ENCODE measurements around the gene RTN4.
"Not testable (repeated sequence)": the region's sequence is repeated elsewhere in the genome, so short reads cannot be mapped to it uniquely, and the experiment has no call there.

The RTN4 gene

DNA sequence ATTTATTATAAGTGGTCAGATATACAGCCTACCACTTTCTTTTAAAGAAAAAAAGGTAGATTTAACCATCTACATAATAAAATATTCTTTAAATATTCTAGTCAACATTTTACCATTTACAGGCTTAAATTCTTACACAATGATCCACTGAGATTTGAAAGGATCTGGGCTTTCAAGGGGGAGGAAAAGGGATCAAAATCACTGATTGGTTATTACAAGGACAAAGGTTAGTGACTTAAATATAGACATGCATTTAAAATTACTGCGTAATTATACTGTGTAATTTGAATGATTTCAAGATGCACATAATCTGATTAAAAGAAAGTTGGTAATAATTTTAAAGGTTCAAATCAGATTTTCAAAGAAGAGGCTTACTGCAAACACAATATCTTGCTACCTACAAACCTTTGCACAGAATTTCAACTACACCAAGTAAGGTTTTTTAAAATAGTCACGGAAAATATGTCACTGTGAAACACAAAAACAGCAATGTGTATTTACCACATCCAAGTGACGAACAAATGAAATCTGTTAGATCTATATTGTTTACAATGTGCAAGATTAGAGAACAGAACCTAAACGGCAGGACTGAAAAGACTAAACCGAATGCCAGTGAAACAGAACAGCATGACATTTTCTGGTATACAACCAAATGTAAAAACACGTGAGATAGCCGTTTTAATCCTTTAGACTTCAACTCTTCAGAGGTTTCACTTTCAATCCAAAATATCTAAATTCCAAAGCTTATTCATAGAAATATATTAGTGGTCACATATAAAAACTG lies 40.8 kb downstream of the RTN4 start:
- no peak for DNase-seq

DNA sequence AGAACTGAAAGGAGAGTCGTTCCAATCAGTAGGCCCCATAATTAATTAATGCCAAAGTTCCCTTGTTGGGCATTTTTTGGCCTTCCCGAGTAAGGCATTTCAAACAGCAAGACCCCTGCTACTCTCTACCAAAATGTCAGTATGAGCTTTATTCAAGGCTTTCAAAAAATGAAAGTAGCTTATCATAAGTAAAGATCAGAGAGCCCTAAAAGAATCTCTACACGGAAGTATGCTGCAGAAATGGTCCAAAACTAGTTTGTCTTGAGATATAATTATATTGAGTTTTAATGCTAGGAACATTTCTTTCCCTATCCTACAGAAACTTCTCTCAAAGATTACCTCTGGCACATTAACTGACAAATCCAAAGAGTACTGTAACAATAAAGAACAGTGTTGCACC lies 43.9 kb downstream of the RTN4 start:
- no peak for DNase-seq

DNA sequence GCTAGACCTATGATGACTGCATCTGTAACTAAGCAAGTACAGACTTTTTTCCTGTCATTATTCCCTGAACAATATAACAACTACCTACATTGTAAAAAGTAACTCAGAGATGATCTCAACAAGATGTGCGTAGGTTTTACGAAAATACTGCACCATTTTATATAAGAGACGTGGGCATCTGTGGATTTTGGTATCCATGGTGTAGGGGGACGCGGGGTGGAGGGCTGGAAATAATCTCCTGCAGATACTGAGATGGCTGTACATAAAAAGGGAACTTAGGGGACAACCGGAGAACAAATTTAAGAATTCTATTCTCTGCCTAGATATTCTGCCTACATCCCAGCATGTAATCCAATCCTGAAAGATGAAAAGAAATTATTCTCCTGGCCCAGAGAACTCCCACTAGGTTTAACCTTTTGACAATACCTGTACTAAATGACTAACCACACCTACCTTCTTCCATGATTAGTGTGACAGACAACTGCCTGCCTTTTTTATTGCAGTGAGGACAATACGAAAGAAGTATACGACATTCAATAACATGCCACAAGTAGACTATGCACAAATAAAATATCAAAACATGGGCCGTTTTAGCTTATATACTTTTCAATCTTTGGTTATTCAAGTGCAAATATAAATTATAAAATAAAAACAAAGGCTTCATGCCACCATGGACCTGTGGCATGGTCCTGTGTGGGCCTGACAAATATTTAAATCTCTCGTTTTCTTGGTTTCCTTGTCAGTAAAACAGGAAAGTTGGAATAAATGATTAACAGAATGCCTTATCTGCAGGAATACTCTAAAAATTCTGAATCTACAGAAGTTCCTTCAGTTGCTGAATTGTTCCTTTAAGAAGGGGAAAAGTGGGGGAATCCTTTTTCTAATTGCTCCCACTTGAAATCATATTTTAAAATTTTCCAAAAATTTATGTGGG lies 46.3 kb downstream of the RTN4 start:
- no peak for DNase-seq

DNA sequence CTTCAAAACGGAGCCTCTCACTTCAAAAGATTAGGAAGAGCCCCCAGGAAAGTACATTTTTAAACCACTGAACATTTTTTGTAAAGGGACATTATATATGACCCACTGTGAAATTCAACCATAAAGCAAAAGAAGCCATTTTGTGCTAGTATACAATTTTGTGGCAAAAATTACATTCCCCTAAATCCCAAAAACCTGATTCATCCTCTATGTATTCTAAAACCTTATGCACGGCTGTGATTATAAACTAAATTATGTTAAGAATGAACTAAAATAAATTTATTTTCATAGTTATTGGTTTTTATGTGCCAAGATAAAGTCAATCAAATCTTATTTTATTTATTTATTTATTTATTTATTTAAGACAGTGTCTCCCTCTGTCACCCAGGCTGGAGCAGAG lies 48.5 kb downstream of the RTN4 start:
- DNase-seq: no peak

DNA sequence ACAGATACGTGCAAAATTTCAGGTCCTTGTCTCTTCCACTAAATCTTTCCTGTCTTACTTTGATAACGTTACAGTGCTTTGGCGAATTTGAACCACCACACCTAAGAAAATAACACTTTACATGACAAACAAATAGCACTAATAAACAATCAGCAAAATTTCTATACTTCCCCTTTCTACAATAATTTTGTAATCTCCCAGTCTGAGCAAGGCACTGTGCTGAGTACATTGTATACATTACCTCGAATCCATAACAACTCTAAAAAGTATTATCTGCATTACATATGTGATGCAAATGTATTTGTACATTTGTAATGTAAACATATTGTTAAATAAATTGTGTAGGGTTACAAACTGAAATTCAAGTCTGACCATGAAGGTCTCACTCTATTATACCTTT lies 49.9 kb downstream of the RTN4 start:
- DNase-seq: no peak

DNA sequence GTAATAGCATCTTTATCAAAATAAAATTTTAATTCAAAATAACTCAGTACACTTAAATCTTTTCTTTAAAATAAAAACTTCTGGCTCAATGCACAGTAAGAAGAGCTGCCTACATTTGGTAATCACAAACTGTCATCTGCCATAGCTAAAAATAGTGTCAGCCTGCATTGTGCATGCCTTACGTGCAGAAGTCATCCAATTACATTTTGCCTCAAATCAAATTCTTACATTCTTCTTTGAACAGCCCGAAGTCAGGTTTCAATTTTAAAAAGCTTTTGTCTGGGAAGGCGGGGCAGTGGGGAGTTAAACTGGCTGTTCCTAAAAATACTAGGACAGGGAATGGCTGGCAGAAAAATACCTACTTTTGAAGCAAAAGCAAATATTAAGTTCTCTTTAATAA lies 51.1 kb downstream of the RTN4 start:
- DNase-seq: no peak

DNA sequence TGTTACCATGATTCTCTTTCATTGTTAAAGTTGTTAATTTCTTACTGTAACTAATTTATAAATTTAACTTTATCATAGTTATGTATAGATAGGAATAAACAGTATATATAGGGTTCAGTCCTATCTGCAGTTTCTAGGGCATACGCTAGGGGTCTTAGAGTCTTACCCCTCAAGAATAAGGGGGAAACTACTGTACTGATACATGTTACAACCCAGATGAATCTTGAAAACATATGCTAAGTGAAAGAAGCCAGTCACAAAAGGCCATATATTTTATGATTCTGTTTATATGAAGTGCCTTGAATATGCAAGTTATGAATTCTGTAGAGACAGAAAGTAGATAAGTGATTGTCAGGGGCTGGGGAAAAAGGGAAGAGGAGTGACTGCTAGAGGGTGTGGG lies 52.4 kb downstream of the RTN4 start:
- no peak for DNase-seq

DNA sequence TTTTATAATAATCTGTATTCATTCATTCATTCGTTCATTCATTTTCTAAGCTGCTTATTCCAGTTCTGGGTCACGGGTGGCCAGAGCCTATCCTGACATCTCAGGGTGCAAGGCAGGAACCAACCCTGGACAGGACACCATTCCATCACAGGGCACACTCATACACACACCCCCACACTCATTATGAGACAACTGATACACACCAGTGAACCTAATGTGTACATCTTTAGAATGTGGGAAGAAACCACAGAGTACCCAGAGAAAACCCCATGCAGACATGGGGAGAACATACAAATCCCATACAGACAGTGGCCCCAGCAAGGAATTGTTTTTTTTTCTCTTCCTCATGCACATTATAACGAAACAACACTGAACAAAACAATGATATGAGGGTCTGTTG lies 54.7 kb downstream of the RTN4 start:
- no peak for DNase-seq

DNA sequence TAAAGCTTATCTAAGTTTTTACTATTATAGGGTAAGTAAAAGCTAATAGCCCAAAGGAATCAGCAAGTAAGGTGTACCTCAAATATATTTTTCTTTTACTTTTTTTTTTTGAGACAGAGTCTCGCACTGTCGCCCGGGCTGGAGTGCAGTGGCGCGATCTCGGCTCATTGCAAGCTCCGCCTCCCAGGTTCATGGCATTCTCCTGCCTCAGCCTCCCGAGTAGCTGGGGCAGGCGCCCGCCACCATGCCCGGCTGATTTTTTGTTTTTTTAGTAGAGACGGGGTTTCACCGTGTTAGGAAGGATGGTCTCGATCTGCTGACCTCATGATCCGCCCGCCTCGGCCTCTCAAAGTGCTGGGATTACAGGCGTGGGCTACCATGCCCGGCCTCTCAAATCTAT lies 59.6 kb downstream of the RTN4 start:
- DNase-seq: not testable (repeated sequence)

DNA sequence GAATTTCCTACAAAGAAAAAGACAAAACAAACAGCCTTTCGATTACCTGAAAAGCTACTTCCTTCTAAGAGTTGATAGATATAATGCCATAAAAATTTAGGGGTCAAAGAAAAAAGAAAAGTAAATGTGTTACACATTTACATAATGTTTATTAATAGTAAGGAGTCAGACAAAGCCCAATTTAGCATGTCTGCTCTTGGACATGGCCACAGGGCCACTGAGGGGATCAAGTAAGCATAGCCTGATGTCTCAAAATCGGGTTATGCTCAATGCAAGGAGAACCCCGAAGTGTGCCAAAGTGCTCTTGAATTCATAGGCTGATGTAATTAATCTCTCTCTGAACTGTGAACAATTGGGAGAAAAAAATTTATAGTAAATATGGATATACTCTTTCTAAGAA lies 61.6 kb downstream of the RTN4 start:
- no peak for DNase-seq

DNA sequence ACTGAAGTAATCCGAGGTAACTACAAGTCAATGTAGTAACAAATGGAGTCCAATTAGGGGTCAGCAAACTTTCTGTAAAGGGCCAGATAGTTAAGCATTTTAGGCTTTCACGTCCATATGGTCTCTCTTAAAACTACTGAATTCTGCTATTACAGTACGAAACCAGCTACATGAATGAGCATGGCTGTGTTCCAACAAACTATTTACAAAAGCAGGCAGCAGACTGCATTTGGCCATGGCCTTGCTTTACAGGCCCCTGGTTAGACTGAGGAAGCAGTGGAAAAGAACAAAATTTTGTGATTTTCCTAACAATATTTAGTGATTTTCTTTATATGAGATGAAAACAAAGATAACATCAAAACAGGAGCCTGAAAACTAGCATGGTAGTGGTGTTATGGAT lies 64.0 kb downstream of the RTN4 start:
- DNase-seq: no peak

DNA sequence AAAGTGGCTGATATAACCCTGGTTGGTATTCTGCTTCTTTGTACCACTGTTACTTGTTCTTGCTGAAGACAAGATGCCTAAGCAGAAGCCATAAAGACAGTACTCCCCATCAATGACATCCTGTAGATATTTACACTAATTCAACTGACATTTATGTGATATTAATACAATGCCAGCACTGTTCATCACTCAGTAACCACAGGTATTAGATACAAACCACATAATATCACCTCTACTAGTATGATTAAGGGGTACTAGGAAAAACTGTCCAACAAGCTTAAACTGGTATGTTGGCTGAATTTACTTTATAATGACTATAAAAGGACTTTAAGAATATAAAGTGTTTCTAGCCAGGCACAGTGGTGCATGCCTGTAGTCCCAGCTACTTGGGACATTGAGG lies 65.8 kb downstream of the RTN4 start:
- DNase-seq: no peak

DNA sequence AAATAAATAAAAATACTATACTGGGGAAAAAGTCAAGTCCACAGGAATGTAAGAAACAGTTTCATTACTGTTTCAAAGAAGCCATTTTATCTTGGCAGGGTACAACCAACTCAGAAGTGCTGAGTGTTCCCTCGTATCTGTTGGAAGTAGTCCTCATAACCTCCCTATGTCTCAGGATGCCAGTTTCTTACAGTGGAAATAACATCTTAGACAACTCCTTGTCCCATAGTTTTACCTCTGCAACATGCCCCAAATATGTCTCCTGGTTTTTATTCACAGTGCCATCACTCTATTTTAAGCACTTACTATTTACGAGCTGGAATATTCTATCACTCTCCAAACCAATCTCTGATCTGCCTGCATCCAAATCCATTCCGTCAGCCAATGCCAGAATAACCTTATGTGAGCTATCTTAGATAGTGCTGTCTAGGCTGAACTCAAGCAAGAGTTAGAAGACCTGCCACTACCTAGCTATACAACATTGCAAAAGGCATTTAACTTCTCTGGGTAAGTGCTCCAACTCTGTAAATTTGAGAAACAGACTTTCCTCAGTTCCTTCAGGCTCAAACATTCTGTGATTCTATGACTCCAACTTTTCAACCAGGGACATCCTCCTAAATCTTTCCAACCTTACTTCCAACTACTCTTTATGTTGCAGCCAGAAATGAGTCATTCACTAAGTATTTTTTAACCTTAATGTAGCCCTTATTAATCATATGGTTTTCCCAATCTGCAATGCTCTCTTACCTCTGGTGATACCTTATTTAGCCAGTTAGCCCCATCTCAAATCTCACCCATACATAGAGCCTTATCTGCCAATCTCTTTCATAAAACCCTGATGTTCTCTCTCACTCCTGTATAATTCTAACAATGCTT lies 66.7 kb downstream of the RTN4 start:
- no peak for DNase-seq

DNA sequence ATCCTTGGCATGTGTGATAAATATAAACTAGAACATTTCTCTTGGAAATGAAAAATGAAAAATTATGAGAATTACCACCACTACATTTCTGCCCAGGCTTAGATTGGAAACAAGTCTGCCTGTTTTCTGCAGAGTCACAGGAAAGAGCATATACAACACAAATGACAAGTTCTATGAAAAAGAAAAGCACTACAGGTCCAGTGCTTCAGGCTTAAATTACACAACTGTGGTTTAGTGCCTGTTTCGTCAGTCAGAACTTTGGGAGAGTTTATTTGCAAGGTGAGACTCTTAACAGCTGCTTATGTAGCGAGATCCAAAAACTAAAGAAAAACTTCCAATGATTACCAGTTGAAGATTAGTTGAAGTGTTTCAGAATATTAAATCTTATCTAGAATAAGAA lies 68.9 kb downstream of the RTN4 start:
- no peak for DNase-seq

DNA sequence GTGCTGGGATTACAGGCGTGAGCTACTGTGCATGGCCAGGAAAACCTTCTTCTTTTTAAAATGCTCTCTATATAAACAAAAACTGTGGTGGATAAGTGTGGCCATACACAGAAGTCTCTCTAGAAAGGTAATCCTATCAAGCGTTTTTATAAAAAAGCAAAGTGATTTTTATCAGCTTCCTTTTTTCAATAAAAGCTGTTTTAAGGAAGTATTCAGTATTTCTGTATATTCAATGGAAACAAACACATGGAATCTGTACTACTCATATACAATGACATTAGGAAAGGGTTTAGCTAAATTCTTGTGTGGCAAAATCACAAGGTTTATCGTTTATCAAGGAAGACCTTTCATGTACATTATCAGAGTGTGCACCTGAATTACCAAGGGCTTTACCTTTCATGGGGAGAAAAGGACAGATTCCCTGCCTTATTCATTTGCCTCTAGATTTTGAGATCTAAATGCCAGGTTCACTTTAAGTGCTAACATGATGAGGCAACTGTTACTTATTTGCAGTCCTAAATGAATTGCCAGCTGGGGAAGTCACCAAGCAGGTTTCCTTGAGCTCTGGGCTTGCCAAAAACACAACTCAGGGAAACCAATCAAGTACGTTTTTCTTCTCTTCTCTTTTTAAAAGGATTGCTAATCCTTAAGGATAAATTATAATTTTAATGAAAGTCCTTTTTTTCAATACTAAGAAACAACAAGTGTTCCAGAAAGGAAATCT lies 70.8 kb downstream of the RTN4 start:
- DNase-seq: no peak

DNA sequence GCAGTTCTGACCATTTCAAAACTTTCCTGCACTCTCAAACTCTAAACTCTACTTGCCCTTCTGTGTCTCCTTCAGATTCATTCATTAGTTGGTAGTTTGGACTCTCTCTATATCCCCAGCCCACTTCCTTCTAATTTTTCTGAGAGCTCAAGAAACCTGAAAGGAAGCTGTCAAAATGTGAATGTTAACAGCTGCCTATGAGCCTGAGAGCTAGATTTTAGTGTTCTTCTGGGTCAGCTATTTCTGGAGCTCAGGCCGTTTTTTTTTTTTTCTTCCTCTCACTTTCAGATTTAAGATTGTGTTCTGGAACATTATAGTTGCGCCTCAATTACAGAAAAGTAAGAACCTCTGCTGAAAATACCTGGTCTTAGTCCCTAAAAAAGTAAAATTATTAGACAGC lies 73.1 kb downstream of the RTN4 start:
- DNase-seq: no peak

DNA sequence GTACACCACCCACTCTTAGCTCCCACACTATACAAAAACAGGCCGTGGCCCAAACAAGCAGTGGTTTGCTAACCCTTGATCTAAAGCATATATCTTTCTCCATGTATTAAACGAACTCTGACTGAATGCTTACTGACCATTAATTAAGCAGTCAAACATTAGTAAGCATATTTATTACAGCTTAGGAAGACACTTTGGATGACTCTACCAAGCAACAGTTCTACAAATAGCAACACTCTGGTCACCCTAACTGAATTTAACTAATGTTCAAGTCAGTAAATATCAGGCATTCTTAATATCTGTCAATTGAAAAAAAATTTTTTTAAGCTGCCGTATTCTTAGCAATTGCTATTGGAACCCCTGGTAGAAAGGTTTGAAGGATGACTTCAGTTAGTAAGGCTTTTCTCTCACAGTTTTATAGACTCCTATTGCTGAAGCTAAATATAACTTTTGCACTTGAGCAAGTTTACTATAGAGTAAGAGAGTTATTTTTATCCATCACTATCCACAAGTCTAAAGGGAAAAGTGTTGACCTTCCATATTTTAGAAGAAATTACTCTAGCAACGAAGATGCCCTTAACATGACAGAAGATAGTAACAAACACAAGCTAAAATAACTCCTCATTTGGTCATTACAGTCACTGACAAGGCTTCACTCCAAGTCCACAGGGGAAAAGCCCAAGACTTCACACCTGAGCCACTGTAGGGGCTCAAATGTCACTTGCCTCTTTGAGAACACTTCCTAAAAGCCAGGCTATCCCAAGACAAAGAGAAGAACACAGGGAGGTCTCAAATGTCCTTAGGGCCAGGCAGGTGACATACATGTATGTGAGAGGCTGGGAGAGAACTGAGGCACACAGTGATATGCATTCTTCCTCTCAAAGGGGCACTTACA lies 74.4 kb downstream of the RTN4 start:
- no peak for DNase-seq

DNA sequence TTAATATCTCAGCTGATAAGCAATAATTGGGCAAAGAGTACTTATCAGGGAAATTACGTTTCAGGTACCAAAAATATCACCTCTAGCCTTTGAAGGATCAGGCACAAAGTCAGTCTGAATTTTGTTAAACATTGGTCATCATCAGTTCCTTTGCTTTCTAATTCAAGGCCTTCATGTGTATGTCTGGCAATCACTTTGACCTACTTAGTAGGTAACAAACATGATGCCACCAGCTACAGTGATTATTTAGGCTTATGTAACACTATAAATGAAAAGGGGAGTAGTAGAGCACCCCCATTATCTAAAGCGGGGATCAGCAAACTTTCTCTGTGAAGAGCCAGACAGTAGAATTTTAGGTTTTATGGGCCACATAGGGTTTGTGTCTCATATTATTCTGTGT lies 75.1 kb downstream of the RTN4 start:
- DNase-seq: no peak

DNA sequence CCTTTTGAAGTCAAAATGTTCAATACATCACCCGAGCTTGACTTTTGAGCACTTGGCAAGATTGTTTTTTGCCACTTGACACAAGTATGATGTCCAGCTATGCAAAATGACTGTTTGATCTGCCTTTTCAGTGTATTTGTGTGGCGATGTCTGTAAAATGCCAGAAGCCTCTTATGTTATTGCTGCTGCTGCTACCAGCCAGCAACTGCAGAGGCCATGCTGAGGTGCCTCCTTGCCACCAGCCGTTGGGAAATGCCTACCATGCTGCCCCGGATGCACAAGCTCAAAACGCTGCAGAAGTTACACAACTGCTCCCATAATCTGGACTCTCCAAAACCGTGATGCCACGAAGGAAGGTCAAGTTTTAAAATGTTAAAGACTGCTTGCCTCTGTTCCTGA lies 80.3 kb downstream of the RTN4 start:
- DNase-seq: no peak

DNA sequence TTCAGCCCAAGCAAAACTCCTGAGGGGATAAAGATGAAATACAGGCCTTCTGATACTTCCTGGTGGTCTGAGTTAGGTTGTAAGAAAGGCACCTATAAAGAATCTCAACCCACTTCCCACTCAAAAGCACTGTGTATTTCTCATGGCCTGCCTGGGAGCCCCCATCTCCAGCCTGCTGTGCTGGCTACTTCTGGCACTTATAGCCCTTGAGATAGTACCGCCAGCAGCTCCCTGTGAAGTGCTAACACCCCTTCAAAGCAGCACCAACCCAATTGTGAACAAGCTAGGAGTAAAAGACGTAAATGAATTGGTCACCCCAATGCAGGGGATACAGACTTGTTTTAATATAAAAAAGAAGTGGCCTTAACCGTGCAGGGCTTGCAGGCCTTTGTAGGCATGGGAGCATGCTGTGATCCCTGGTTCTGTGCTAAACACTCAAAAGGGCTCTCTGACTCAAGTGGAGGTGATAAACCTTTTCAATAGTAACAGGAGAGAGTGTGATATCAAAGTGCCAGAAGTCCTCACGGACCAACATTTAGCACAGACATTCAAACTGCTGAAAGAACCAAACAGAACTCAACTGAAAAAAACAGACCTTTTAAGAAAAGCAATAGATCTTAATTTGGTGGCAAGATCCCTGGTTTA lies 80.8 kb downstream of the RTN4 start:
- DNase-seq: no peak

Measured in NCI-H748 treated with DMSO at 0.1 percent for 48 hours (cell line).